A549 (cell line): ENCODE measurements around the gene FCER1G. TPM values are rescaled to one million over a fixed set of nuclear protein-coding genes. Genes with fewer than 3 reads are reported as not detected.

Source experiments
- ATAC-seq, 2 experiments: fragments of 200-7000 bp in 1 of 2; fragments of >200 bp in 1 of 2; cut with Nextera tagmentation in 1 of 2; cut with Tn5 transposase in 1 of 2; 3 replicates each; pipeline versions ENCODE4 v1.8.0 to v1.9.1; 2018 to 2020; ENCODE audit warnings: mild to moderate bottlenecking in 1 of 2, moderate library complexity in 1 of 2
- CTCF ChIA-PET: fragments of 300-600 bp; sonication (Branson Sonifier 250); formaldehyde crosslinking; extraction: SDS; loops from one replicate; lab custom pipeline; 2021; ENCODE audit warnings: antibody characterized with exemption, inconsistent platforms; lab: Yijun Ruan, JAX
- POLR2A ChIA-PET: fragments of 350-600 bp; formaldehyde crosslinking; extraction: SDS; loops from one replicate; lab custom pipeline; 2021; ENCODE audit warnings: antibody characterized with exemption, inconsistent platforms; lab: Yijun Ruan, JAX
- DNase-seq, 2 experiments: peaks; one replicate each; pipeline versions ENCODE4 v3.0.0 to v3.0.0-alpha.2; 2011 to 2016; ENCODE audit warnings: low read depth in 1 of 2, low spot score in 1 of 2
- FAIRE-seq: peaks from 2 replicates; lab custom pipeline; 2011; peaks lifted over from hg19 to GRCh38; lab: Jason Lieb, UNC
- H3K27ac ChIP-seq, 2 experiments: fragments of >200 bp; sonication (Bioruptor Twin); formaldehyde crosslinking; 3 replicates each; pipeline ENCODE4 v1.5.1; 2016 to 2017
- H3K4me1 ChIP-seq: fragments of >200 bp; sonication (Bioruptor Twin); formaldehyde crosslinking; 3 replicates; pipeline ENCODE4 v1.6.1; 2016
- H3K4me2 ChIP-seq: fragments of >200 bp; sonication (Bioruptor Twin); formaldehyde crosslinking; 3 replicates; pipeline ENCODE4 v1.6.1; 2016
- H3K4me3 ChIP-seq: fragments of >200 bp; sonication (Bioruptor Twin); formaldehyde crosslinking; 3 replicates; pipeline ENCODE4 v1.5.1; 2016
- H3K9me3 ChIP-seq: fragments of >200 bp; sonication (Bioruptor Twin); formaldehyde crosslinking; 3 replicates; pipeline ENCODE4 v1.6.1; 2016
- BHLHE40 ChIP-seq: IDR thresholded peaks from 2 replicates; pipeline ENCODE4 v1.6.1; 2012; ENCODE audit warnings: low read depth, low read length, inconsistent platforms
- CBX2 ChIP-seq: fragments of 200-600 bp; sonication (generic); IDR thresholded peaks from 2 replicates; pipeline ENCODE4 v1.6.1; 2016; ENCODE audit warnings: low read depth, mild to moderate bottlenecking, borderline replicate concordance
- CHD4 ChIP-seq: fragments of 200-600 bp; sonication (generic); IDR thresholded peaks from 2 replicates; pipeline ENCODE4 v1.6.1; 2016; ENCODE audit warnings: antibody characterized with exemption, mild to moderate bottlenecking, borderline replicate concordance
- E2F6 ChIP-seq: IDR thresholded peaks from 2 replicates; pipeline ENCODE4 v1.6.1; 2012; ENCODE audit warnings: low read depth, borderline replicate concordance
- ELK1 ChIP-seq: fragments of 150-350 bp; IDR thresholded peaks from 2 replicates; pipeline ENCODE4 v1.6.1; 2014; ENCODE audit warnings: low read depth, mild to moderate bottlenecking, low read length
- FOSL2 ChIP-seq, 2 experiments: fragments of 450-650 bp in 1 of 2; fragments of >200 bp in 1 of 2; sonication (Bioruptor Twin) in 1 of 2; formaldehyde crosslinking; IDR thresholded peaks; 2 replicates each; pipeline versions ENCODE4 v1.5.0 to v1.6.1; 2016 to 2020; ENCODE audit warnings: mild to moderate bottlenecking in 1 of 2, moderate library complexity in 1 of 2
- GATA3 ChIP-seq: IDR thresholded peaks from 2 replicates; pipeline ENCODE4 v1.6.1; 2012; ENCODE audit warnings: borderline replicate concordance
- HEYL ChIP-seq: fragments of 250-450 bp; sonication (Bioruptor Pico); IDR thresholded peaks from 2 replicates; pipeline ENCODE4 v1.8.0; 2021; ENCODE audit warnings: mild to moderate bottlenecking, moderate library complexity
- HMGXB4 ChIP-seq: fragments of 250-450 bp; sonication (Bioruptor Pico); IDR thresholded peaks from 2 replicates; pipeline ENCODE4 v1.5.0; 2021; ENCODE audit warnings: mild to moderate bottlenecking, moderate library complexity, borderline replicate concordance
- HOXB13 ChIP-seq: fragments of 250-450 bp; sonication (Bioruptor Pico); IDR thresholded peaks from 2 replicates; pipeline ENCODE4 v1.5.0; 2020; ENCODE audit warnings: low read depth, mild to moderate bottlenecking, moderate library complexity
- HOXB5 ChIP-seq: fragments of 250-450 bp; sonication (Bioruptor Pico); IDR thresholded peaks from 2 replicates; pipeline ENCODE4 v1.5.0; 2020; ENCODE audit warnings: mild to moderate bottlenecking, moderate library complexity
- MAFK ChIP-seq: fragments of 450-650 bp; IDR thresholded peaks from 2 replicates; pipeline ENCODE4 v1.6.1; 2014; ENCODE audit not compliant: partially characterized antibody
- MAX ChIP-seq: IDR thresholded peaks from 2 replicates; pipeline ENCODE4 v1.6.1; 2012
- NFE2L2 ChIP-seq: fragments of 150-350 bp; conservative IDR thresholded peaks from 2 replicates; pipeline ENCODE4 v1.6.1; 2014; ENCODE audit warnings: low read length
- NPAS2 ChIP-seq: fragments of 250-450 bp; sonication (Bioruptor Pico); IDR thresholded peaks from 2 replicates; pipeline ENCODE4 v1.8.0; 2022; ENCODE audit warnings: mild to moderate bottlenecking, moderate library complexity, borderline replicate concordance
- NR3C1 ChIP-seq: fragments of >200 bp; sonication (Bioruptor Twin); formaldehyde crosslinking; IDR thresholded peaks from 3 replicates; pipeline ENCODE4 v1.6.1; 2017
- PBX3 ChIP-seq: IDR thresholded peaks from 2 replicates; pipeline ENCODE4 v1.6.1; 2012
- POLR2AphosphoS2 ChIP-seq: conservative IDR thresholded peaks from 2 replicates; pipeline ENCODE4 v1.6.1; 2012; ENCODE audit warnings: low read length, improper control_type of control experiment, inconsistent platforms
- RNF2 ChIP-seq: fragments of 200-600 bp; sonication (generic); IDR thresholded peaks from 2 replicates; pipeline ENCODE4 v1.6.1; 2016; ENCODE audit warnings: low read depth, mild to moderate bottlenecking, antibody characterized with exemption, moderate library complexity, borderline replicate concordance
- WGBS: methylation state at CpG from one replicate; pipeline ENCODE4 v1.1.6; 2017; ENCODE audit errors: missing lambda C conversion rate; 5-methylcytosine and 5-hydroxymethylcytosine counted together
- polyA plus RNA-seq, 4 experiments: library from polyadenylated mRNA; depleted of rRNA in 3 of 4; stranded (reverse); fragments of >200 nt; fragmentation: RNase III in 1 of 4; extraction: RNeasy Plus Mini Kit Qiagen cat#74134 plus additional on column Dnase treatment in 1 of 4; gene quantifications; 2 replicates in 3 of 4; 3 replicates in 1 of 4; pipeline ENCODE4 v1.2.3, GENCODE V29; 2011 to 2017

FCER1G gene
- polyA plus RNA-seq, 2 of the 4 experiments (the other 2 are of a cell fraction): 0.40 TPM; not detected in 1

- CTCF ChIA-PET: interaction anchor here (0.7 to 5.5 kb wide), 17 partner anchors 9 to 974 kb away, joined by 3 to 59 read pairs (median 4); partner anchors contain the start of genes DEDD, KLHDC9 and UFC1
- peaks cover 16% of the 10 kb centered on the region for H3K4me1 ChIP-seq
- TF ChIP-seq POLR2AphosphoS2 (no peak), NR3C1 (no peak), GATA3 (no peak; the same call in 1 of the 2 replicates)
- ATAC-seq (peak; percentile 18 to 43; a peak in 5 of 6 replicates), DNase-seq (no peak), FAIRE-seq (no peak)
- peak overlapping the region; percentile 62 for H3K4me3 ChIP-seq
- POLR2A ChIA-PET: interaction anchor here (1.0 to 2.8 kb wide), 8 partner anchors 9 to 223 kb away, joined by 3 to 25 read pairs (median 6); partner anchors contain the start of genes B4GALT3, NDUFS2, UFC1 and USF1
- WGBS: 15% methylated on average over 27 of the region's 33 CpGs
- no peaks in the 10 kb centered on the region for H3K9me3 ChIP-seq
- H3K4me2 ChIP-seq: peak overlapping the region; percentile 99
- H3K27ac ChIP-seq: peak overlapping the region; percentile 77 to 92
Measured at GRCh38 chr1:161166669-161167548, 48.2 kb upstream of the FCER1G start.

- no peak for FAIRE-seq
- peaks cover 16% of the 10 kb centered on the region for H3K4me1 ChIP-seq
Measured at GRCh38 chr1:161168906-161169305, 46.2 kb upstream of the FCER1G start.

More at GRCh38 chr1:161168906-161169305, 46.2 kb upstream of the FCER1G start:
- H3K9me3 ChIP-seq: no peaks in the 10 kb centered on the region
- H3K4me2 ChIP-seq: no peak overlapping the region
- H3K27ac ChIP-seq: no peak overlapping the region
- 90% methylated on average over 9 of the region's 9 CpGs for WGBS
- DNase-seq (no peak), ATAC-seq (no peak)
- TF ChIP-seq BHLHE40: no peak
- TF ChIP-seq FOSL2 (IDR thresholded peaks at IDR 0.05): no peak
- no peak for TF ChIP-seq FOSL2 (CRISPR knock-in tag; IDR thresholded peaks at IDR 0.05)
- TF ChIP-seq HMGXB4: no peak
- TF ChIP-seq RNF2: no peak
- no peak for TF ChIP-seq PBX3
- TF ChIP-seq NPAS2 (CRISPR knock-in tag): no peak
- TF ChIP-seq CHD4: no peak
- no peak for TF ChIP-seq HEYL
- no peak for TF ChIP-seq HOXB5 (CRISPR knock-in tag)
- TF ChIP-seq NFE2L2: no peak
- TF ChIP-seq MAX: no peak
- TF ChIP-seq CBX2: no peak
- TF ChIP-seq ELK1: no peak
- no peak for TF ChIP-seq HOXB13 (CRISPR knock-in tag)
- no peak for TF ChIP-seq E2F6
- TF ChIP-seq NR3C1: no peak
- no peak for TF ChIP-seq MAFK
- H3K4me3 ChIP-seq: no peak overlapping the region
- CTCF ChIA-PET: interaction anchor here (0.5 to 5.5 kb wide), 6 partner anchors 8 to 491 kb away, joined by 3 to 59 read pairs (median 4); partner anchors contain the start of gene UFC1
- POLR2A ChIA-PET: no interaction called here
